HepG2 (cell line): ENCODE data around the gene TMEM121. TPM values are rescaled to one million over a fixed set of nuclear protein-coding genes. Genes with fewer than 3 reads are reported as not detected.
A peak's percentile ranks its signal among the peaks of the same experiment; 100 is the strongest.

Experiments used
- ATAC-seq: fragments of 200-7000 bp; cut with Tn5 transposase; 3 replicates; pipeline ENCODE4 v1.9.1; 2020; ENCODE audit warnings: mild to moderate bottlenecking, moderate library complexity
- BruUV-seq: library from RNA; stranded (reverse); fragments of 400-500 nt; replicated peaks from 2 replicates; lab custom pipeline; 2021; lab: Mats Ljungman, UMichigan
- CTCF ChIA-PET: fragments of 300-600 bp; formaldehyde crosslinking; extraction: SDS; loops from one replicate; lab custom pipeline; 2021; ENCODE audit warnings: low total read pairs, inconsistent platforms, low intra/inter-chr PET ratio; lab: Yijun Ruan, JAX
- POLR2A ChIA-PET: fragments of 350-600 bp; sonication (Branson Sonifier 250); formaldehyde crosslinking; loops from one replicate; lab custom pipeline; 2020; ENCODE audit warnings: antibody characterized with exemption, inconsistent platforms; lab: Yijun Ruan, JAX
- DNase-seq: peaks from one replicate; pipeline ENCODE4 v3.0.0-alpha.2; 2015; ENCODE audit warnings: low spot score
- FAIRE-seq: peaks from 3 replicates; lab custom pipeline; 2011; peaks lifted over from hg19 to GRCh38; lab: Jason Lieb, UNC
- H2AFZ ChIP-seq: one replicate; pipeline ENCODE4 v1.6.1; 2011; ENCODE audit warnings: low read length, inconsistent platforms
- H3K27ac ChIP-seq: fragments of 300-600 bp; 3 replicates; pipeline ENCODE4 v1.8.0; 2011; ENCODE audit warnings: mixed run types, mild to moderate bottlenecking, mixed read lengths, low read length, inconsistent platforms; ENCODE audit not compliant: insufficient read depth; ENCODE audit errors: extremely low read length
- H3K27me3 ChIP-seq, 2 experiments: fragments of 200-600 bp in 1 of 2; 2 replicates in 1 of 2; 3 replicates in 1 of 2; pipeline versions ENCODE4 v1.6.0 to v1.8.0; 2011; ENCODE audit warnings: low read length in 2 of 2, mild to moderate bottlenecking in 2 of 2, moderate library complexity in 2 of 2, inconsistent platforms in 1 of 2; ENCODE audit not compliant: insufficient read depth in 2 of 2, control insufficient read depth in 1 of 2
- H3K36me3 ChIP-seq, 2 experiments: fragments of 200-600 bp in 1 of 2; replicated peaks in 1 of 2; 2 replicates in 1 of 2; 3 replicates in 1 of 2; pipeline versions ENCODE4 v1.5.1 to v1.8.0; 2011; ENCODE audit warnings: low read length in 2 of 2, inconsistent platforms in 1 of 2; ENCODE audit not compliant: insufficient read depth in 2 of 2, control insufficient read depth in 1 of 2
- H3K4me1 ChIP-seq: 2 replicates; pipeline ENCODE4 v1.5.1; 2012; ENCODE audit warnings: low read length, inconsistent platforms; ENCODE audit not compliant: insufficient read depth
- H3K4me2 ChIP-seq: 2 replicates; pipeline ENCODE4 v1.6.0; 2011; ENCODE audit warnings: low read depth, low read length, inconsistent platforms
- H3K4me3 ChIP-seq, 3 experiments: fragments of 200-600 bp in 1 of 3; sonication (generic), shearing (Covaris generic) in 1 of 3; replicated peaks in 1 of 3; 2 replicates each; pipeline ENCODE4 v1.5.1; 2011 to 2016; ENCODE audit warnings: low read length in 3 of 3, inconsistent platforms in 2 of 3, low read depth in 2 of 3, mild to moderate bottlenecking in 2 of 3, control low read depth in 1 of 3, mixed read lengths in 1 of 3; ENCODE audit not compliant: insufficient read depth in 1 of 3
- H3K79me2 ChIP-seq: one replicate; pipeline ENCODE4 v1.6.1; 2011; ENCODE audit warnings: low read length, inconsistent platforms; ENCODE audit not compliant: insufficient read depth
- H3K9ac ChIP-seq: 2 replicates; pipeline ENCODE4 v1.6.0; 2011; ENCODE audit warnings: mild to moderate bottlenecking, low read depth, low read length, inconsistent platforms; ENCODE audit not compliant: insufficient read depth
- H3K9me3 ChIP-seq: 2 replicates; pipeline ENCODE4 v1.5.1; 2012; ENCODE audit warnings: mild to moderate bottlenecking, low read length
- H4K20me1 ChIP-seq: 2 replicates; pipeline ENCODE4 v1.6.0; 2011; ENCODE audit warnings: inconsistent platforms, mild to moderate bottlenecking, low read length, moderate library complexity; ENCODE audit not compliant: insufficient read depth
- FOXA1 ChIP-seq, 2 experiments: fragments of 450-650 bp in 1 of 2; sonication (generic) in 1 of 2; formaldehyde crosslinking in 1 of 2; IDR thresholded peaks; 2 replicates each; pipeline versions ENCODE4 v1.4.0 to v1.6.1; 2016 to 2020; ENCODE audit warnings: missing genetic modification reagents in 1 of 2
- PHF21A ChIP-seq: sonication (generic); formaldehyde crosslinking; IDR thresholded peaks from 2 replicates; pipeline ENCODE4 v1.5.0; 2020; ENCODE audit warnings: mild to moderate bottlenecking, missing genetic modification reagents
- ZNF646 ChIP-seq: sonication (generic); formaldehyde crosslinking; IDR thresholded peaks from 2 replicates; pipeline ENCODE4 v1.9.0; 2021; ENCODE audit warnings: mild to moderate bottlenecking, missing genetic modification reagents
- WGBS: methylation state at CpG from one replicate; pipeline ENCODE4 v1.1.6; 2017; ENCODE audit warnings: low lambda C conversion rate; 5-methylcytosine and 5-hydroxymethylcytosine counted together
- in situ Hi-C: cut with HindIII; loops from 2 replicates; pipeline ENCODE4 v1.10.0; 2017; ENCODE audit warnings: low pct_unique_long_range_greater_than_20kb; ENCODE audit not compliant: extremely low pct_ligation_motif_present
- intact Hi-C: fragments of 100-400 bp; cut with micrococcal nuclease; formaldehyde crosslinking; loops from one replicate; pipeline ENCODE4 v1.10.0; 2022; ENCODE audit not compliant: unreplicated experiment
- polyA plus RNA-seq, 8 experiments: library from polyadenylated mRNA; depleted of rRNA in 3 of 8; stranded (reverse) in 7 of 8; unstranded in 1 of 8; fragments of >200 nt; fragmentation: Illumina TruSeq in 4 of 8; extraction: Trizol in 4 of 8; gene quantifications; 2 replicates each; pipeline versions ENCODE4 v1.2.1 to v1.2.3, GENCODE V29; 2011 to 2016; ENCODE audit warnings: low read depth in 4 of 8, missing spikeins in 1 of 8, mixed read lengths in 1 of 8; ENCODE audit not compliant: insufficient read depth in 1 of 8
- total RNA-seq, 5 experiments: library from RNA; depleted of rRNA; stranded (reverse); fragments of >200 nt; fragmentation: Illumina TruSeq; extraction: Trizol; gene quantifications; 2 replicates each; pipeline ENCODE4 v1.2.3, GENCODE V29; 2016; ENCODE audit warnings: low read depth in 1 of 5
- TF ChIP-seq, protein P1 (sequence below): sonication (generic); formaldehyde crosslinking; IDR thresholded peaks from 2 replicates; pipeline ENCODE4 v1.4.0; 2020; ENCODE audit warnings: missing genetic modification reagents

TMEM121 gene
- total and polyA plus RNA-seq, 2 of the 13 experiments (the other 11 are each of a cell fraction or from before 2014, with no cell fraction given), result 6.6 to 19.0 TPM

GRCh38 chr14:105568859-105569766 lies 42.7 kb downstream of the TMEM121 start:
- no peak overlapping the region for H3K27ac ChIP-seq
- no peaks in the 10 kb centered on the region for H3K9me3 ChIP-seq
- no peak overlapping the region for H2AFZ ChIP-seq
- ATAC-seq (no peak), FAIRE-seq (peak; percentile 50)
- H4K20me1 ChIP-seq, result no peaks in the 10 kb centered on the region
- intact Hi-C loops, result no loop called here
- POLR2A ChIA-PET, result no interaction called here
- WGBS, result 51% methylated on average over 4 of the region's 5 CpGs
- no peaks in the 10 kb centered on the region for H3K4me1 ChIP-seq
- TF ChIP-seq ZNF646 (peak; percentile 37; the same call in 1 of the 2 replicates), PHF21A (CRISPR knock-in tag) (no peak), FOXA1 (IDR thresholded peaks at IDR 0.05) (peak; percentile 8; the same call in 1 of the 2 replicates), FOXA1 (CRISPR knock-in tag; IDR thresholded peaks at IDR 0.05) (no peak)
- TF ChIP-seq, protein P1, sequence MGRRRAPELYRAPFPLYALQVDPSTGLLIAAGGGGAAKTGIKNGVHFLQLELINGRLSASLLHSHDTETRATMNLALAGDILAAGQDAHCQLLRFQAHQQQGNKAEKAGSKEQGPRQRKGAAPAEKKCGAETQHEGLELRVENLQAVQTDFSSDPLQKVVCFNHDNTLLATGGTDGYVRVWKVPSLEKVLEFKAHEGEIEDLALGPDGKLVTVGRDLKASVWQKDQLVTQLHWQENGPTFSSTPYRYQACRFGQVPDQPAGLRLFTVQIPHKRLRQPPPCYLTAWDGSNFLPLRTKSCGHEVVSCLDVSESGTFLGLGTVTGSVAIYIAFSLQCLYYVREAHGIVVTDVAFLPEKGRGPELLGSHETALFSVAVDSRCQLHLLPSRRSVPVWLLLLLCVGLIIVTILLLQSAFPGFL (CRISPR knock-in tag), result no peak
- TF ChIP-seq, all 625 proteins: peak for 2
- DNase-seq, result no peak
- Histone ChIP-seq H3K27me3 (no peaks in the 10 kb centered on the region; a peak in 2 of 5 replicates), H3K9ac (no peak overlapping the region), H3K4me3 (no peak overlapping the region), H3K4me2 (no peak overlapping the region), H3K36me3 (no peaks in the 10 kb centered on the region), H3K79me2 (no peaks in the 10 kb centered on the region)
- CTCF ChIA-PET, result no interaction called here
- BruUV-seq, result no TSS peak
- in situ Hi-C loops, result no loop called here
